GM15510 (cell line): ENCODE data around the gene OSTC.

Experiments used
- POLR2A ChIP-seq: IDR thresholded peaks from 3 replicates; pipeline ENCODE4 v1.6.1; 2011; ENCODE audit warnings: borderline replicate concordance; ENCODE audit not compliant: insufficient read length; ENCODE audit errors: extremely low read depth

OSTC gene

GRCh38 chr4:108685036-108685686 is 34.8 kb downstream of the OSTC start:
- TF ChIP-seq POLR2A = no peak

DNA sequence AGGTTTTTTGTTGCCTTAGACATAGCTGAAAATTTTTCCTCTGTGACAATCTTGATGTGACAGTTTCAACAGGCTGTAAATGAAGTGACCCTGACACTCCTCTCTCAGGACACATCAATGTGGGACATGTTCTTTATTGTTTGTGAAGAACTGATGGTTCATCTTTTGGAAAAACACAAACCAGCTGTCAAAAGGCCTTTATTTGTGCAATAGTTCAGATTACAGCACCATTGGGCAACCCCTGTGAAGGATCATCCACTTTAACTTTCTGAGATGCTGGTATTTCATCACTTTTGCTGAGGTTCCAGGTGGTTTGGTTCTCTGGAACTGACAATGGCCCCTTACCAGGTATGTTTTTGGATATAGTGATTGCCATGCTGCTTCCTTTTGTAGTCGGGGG is 40.3 kb downstream of the OSTC start:
- no peak for TF ChIP-seq POLR2A

DNA sequence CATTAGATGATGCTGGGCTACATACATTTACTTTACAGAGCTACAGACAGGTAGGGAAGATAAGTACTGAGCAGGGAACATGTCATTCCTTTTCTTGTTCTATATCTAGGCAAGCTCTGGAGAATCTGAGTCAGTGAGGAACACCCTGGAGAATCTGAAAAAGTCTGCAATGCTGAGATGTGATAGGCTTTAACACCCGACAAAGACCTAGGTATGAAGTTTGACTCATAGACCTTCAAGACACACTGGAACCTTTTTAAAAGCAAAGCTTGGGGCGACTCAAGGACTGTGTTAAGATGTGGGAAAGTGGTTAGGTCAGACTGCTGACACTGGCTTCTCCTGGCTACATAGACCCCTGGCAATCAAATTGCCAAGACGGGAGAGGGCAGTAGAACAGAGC is 42.8 kb downstream of the OSTC start:
- TF ChIP-seq POLR2A = no peak

DNA sequence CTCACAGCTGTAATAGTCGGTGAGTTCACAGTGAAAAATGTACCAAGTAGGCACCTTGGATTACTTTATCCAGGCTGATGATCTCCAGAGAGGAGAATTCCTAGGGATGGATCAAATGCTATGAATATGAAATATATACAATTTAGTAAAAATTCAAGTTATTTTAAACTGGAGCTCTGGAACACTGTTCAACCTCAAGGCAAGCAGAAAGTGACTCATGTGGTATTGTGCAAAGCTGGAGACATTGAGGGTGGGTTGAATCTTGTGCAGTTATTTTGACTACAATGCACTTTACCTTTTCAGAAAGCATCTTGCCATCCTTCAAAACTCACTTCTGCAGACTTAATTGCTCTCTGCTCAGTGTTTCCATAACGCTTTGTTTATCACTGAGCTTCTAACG is 43.4 kb downstream of the OSTC start:
- no peak for TF ChIP-seq POLR2A

DNA sequence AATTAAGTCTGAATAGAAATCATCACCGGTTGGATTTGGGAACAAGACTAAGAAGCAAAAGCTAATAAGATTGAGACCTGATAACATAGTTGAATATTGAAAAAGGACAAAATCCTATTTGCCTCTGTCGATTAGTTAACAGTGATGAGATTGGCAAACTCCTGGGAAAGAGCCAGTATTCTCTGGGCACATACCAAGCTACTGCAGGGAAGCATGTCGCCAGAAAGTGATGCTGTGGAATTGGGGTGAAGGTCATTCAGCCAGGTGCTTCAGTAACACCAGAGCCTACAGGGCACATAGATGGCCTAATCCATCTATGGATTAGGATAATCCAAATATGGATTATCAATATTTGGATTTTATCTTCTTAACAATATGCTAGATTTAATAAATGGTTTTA is 44.0 kb downstream of the OSTC start:
- TF ChIP-seq POLR2A = no peak

GRCh38 chr4:108695062-108695461 is 44.7 kb downstream of the OSTC start:
- no peak for TF ChIP-seq POLR2A

GRCh38 chr4:108696160-108696559 is 45.8 kb downstream of the OSTC start:
- no peak for TF ChIP-seq POLR2A

DNA sequence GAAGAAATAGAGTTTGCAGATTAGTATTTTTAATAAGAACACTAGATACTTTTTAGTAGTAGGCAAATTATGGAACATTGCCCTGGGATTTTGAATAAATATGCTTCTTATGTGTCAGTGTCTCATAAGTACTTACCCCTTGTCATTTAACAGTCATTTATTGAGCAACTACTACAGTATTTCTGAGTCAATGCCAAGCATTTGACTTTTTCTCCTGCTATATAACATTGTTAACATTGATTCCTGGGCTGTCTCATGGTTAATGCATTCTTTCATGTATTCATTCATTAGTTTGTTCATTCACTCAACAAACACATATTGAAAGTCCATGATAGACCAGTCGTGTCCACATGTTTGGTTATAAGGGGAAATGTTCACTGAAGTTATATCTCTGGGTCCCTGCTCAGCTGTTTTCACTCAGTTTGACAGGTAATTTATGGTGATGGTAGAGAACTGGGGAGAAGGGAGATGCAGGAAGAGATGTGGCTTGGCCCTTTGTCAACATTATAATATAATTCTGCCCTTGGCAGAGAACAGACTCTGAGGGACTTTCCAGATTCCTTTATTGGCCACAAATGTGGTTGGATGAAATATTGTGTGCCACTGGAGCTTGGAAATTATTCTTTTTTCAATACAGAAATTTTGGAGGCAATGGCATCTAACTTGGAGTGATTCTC is 49.8 kb downstream of the OSTC start:
- no peak for TF ChIP-seq POLR2A

- TF ChIP-seq POLR2A = no peak
Observed at GRCh38 chr4:108702960-108703359, 52.6 kb downstream of the OSTC start.

DNA sequence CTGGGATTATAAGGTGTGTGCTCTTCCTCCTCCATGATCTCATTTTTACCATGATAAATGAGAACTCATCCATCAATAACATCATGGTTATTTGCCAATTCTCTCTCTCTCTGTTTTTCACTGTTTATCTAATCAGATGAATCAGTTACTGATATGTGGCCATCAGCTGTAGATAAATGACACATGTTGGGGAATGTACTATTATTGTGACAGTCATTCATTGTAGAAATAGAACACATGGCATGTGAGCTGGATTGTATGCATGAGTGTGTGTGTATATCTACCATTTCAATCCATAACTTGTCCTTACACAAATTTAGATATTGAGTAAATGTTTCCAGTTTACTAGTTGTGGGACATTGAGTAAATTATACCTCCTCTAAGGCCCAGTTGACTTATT is 53.0 kb downstream of the OSTC start:
- no peak for TF ChIP-seq POLR2A

- no peak for TF ChIP-seq POLR2A
Observed at GRCh38 chr4:108703966-108704365, 53.6 kb downstream of the OSTC start.

GRCh38 chr4:108706289-108706688 is 55.9 kb downstream of the OSTC start:
- no peak for TF ChIP-seq POLR2A

GRCh38 chr4:108709234-108709633 is 58.8 kb downstream of the OSTC start:
- TF ChIP-seq POLR2A = no peak

GRCh38 chr4:108709722-108710121 is 59.3 kb downstream of the OSTC start:
- TF ChIP-seq POLR2A = no peak

- no peak for TF ChIP-seq POLR2A
Observed at GRCh38 chr4:108714880-108715279, 64.5 kb downstream of the OSTC start.

GRCh38 chr4:108716340-108716739 is 65.9 kb downstream of the OSTC start:
- no peak for TF ChIP-seq POLR2A
